K562 (cell line): ENCODE measurements around the gene IL23A. TPM values are rescaled to one million over a fixed set of nuclear protein-coding genes. Genes with fewer than 3 reads are reported as not detected.

Experiments used
- ATAC-seq: fragments of 200-7000 bp; cut with Tn5 transposase; 3 replicates; pipeline ENCODE4 v1.9.1; 2020; ENCODE audit warnings: moderate library complexity
- BruUV-seq: library from RNA; stranded (reverse); fragments of 400-500 nt; replicated peaks from 2 replicates; lab custom pipeline; 2021; lab: Mats Ljungman, UMichigan
- CTCF ChIA-PET: fragments of 300-600 bp; formaldehyde crosslinking; extraction: SDS; loops from one replicate; lab custom pipeline; 2021; ENCODE audit warnings: low intra/inter-chr PET ratio; lab: Yijun Ruan, JAX
- POLR2A ChIA-PET: fragments of 300-600, 350-650 bp; sonication (Branson Sonifier 250); formaldehyde crosslinking; extraction: SDS; loops from one replicate; lab custom pipeline; 2021; ENCODE audit warnings: antibody characterized with exemption, inconsistent platforms; lab: Yijun Ruan, JAX
- DNase-seq, 4 experiments: peaks; one replicate each; pipeline versions ENCODE4 v3.0.0 to v3.0.0-alpha.2; 2011 to 2018; ENCODE audit warnings: low spot score in 3 of 4, mixed read lengths in 3 of 4; ENCODE audit errors: extremely low read depth in 1 of 4
- FAIRE-seq: peaks from 2 replicates; lab custom pipeline; 2011; peaks lifted over from hg19 to GRCh38; lab: Jason Lieb, UNC
- H2AFZ ChIP-seq: 2 replicates; pipeline ENCODE4 v1.6.0; 2011; ENCODE audit warnings: low read depth, low read length, control low read depth, inconsistent platforms
- H3K27ac ChIP-seq: fragments of 200-600 bp; 3 replicates; pipeline ENCODE4 v1.8.0; 2011; ENCODE audit warnings: low read depth, mild to moderate bottlenecking, control low read depth, inconsistent platforms, low read length, moderate library complexity, mixed read lengths; ENCODE audit errors: extremely low read depth
- H3K27me3 ChIP-seq, 2 experiments: fragments of 300-600 bp in 1 of 2; 2 replicates in 1 of 2; 3 replicates in 1 of 2; pipeline versions ENCODE4 v1.6.0 to v1.8.0; 2011; ENCODE audit warnings: inconsistent platforms in 2 of 2, low read length in 2 of 2, mild to moderate bottlenecking in 1 of 2, mixed read lengths in 1 of 2, moderate library complexity in 1 of 2; ENCODE audit not compliant: control insufficient read depth in 2 of 2, insufficient read depth in 2 of 2
- H3K36me3 ChIP-seq: fragments of 300-600 bp; 3 replicates; pipeline ENCODE4 v1.8.0; 2011; ENCODE audit warnings: mild to moderate bottlenecking, low read length, inconsistent platforms; ENCODE audit not compliant: control insufficient read depth, insufficient read depth
- H3K4me1 ChIP-seq, 2 experiments: fragments of 200-600 bp in 1 of 2; replicated peaks in 1 of 2; 2 replicates in 1 of 2; 3 replicates in 1 of 2; pipeline versions ENCODE4 v1.5.1 to v1.8.0; 2011; ENCODE audit warnings: inconsistent platforms in 2 of 2, low read length in 2 of 2, mild to moderate bottlenecking in 1 of 2, mixed read lengths in 1 of 2, moderate library complexity in 1 of 2; ENCODE audit not compliant: control insufficient read depth in 2 of 2, insufficient read depth in 2 of 2
- H3K4me2 ChIP-seq: 2 replicates; pipeline ENCODE4 v1.6.1; 2011; ENCODE audit warnings: low read length, control low read depth, inconsistent platforms, mixed read lengths; ENCODE audit not compliant: insufficient read depth
- H3K4me3 ChIP-seq: fragments of 200-600 bp; sonication (generic), shearing (Covaris generic); 2 replicates; pipeline ENCODE4 v1.5.1; 2016; ENCODE audit warnings: control low read depth, inconsistent platforms
- H3K79me2 ChIP-seq: fragments of 200-600 bp; 3 replicates; pipeline ENCODE4 v1.8.0; 2011; ENCODE audit warnings: low read length, inconsistent platforms; ENCODE audit not compliant: control insufficient read depth, insufficient read depth
- H3K9ac ChIP-seq, 2 experiments: 2 replicates each; pipeline versions ENCODE4 v1.6.0 to v1.6.1; 2011; ENCODE audit warnings: low read depth in 2 of 2, low read length in 2 of 2, control low read depth in 1 of 2, inconsistent platforms in 1 of 2, mild to moderate bottlenecking in 1 of 2, mixed read lengths in 1 of 2; ENCODE audit not compliant: insufficient read depth in 1 of 2
- H3K9me1 ChIP-seq: one replicate; pipeline ENCODE4 v1.6.0; 2011; ENCODE audit warnings: inconsistent platforms, mild to moderate bottlenecking, low read length, moderate library complexity; ENCODE audit not compliant: control insufficient read depth, insufficient read depth
- H3K9me3 ChIP-seq: replicated peaks from 2 replicates; pipeline ENCODE4 v1.5.1; 2011; ENCODE audit warnings: low read depth, low read length, inconsistent platforms; ENCODE audit not compliant: control insufficient read depth, insufficient read depth
- H4K20me1 ChIP-seq: replicated peaks from 2 replicates; pipeline ENCODE4 v1.6.1; 2011; ENCODE audit warnings: low read length, inconsistent platforms, mixed read lengths; ENCODE audit not compliant: control insufficient read depth, insufficient read depth
- BACH1 ChIP-seq: fragments of 200-800 bp; sonication (Bioruptor generic); IDR thresholded peaks from 2 replicates; pipeline ENCODE4 v1.6.1; 2016; ENCODE audit warnings: missing genetic modification characterization, missing compliant biosample characterization
- MTF1 ChIP-seq: fragments of 250-450 bp; sonication (Bioruptor Pico); IDR thresholded peaks from 2 replicates; pipeline ENCODE4 v1.9.0; 2021; ENCODE audit warnings: moderate library complexity, mild to moderate bottlenecking, inconsistent platforms, borderline replicate concordance
- PHTF2 ChIP-seq: fragments of 250-450 bp; sonication (Bioruptor Pico); IDR thresholded peaks from 2 replicates; pipeline ENCODE4 v1.5.0; 2021; ENCODE audit warnings: mild to moderate bottlenecking
- SMAD2 ChIP-seq: fragments of 150-350 bp; IDR thresholded peaks from 2 replicates; pipeline ENCODE4 v1.6.1; 2014; ENCODE audit warnings: low read depth, mild to moderate bottlenecking, low read length
- SNRNP70 ChIP-seq: fragments of 200-400 bp; formaldehyde crosslinking; optimal IDR thresholded peaks from 2 replicates; pipeline ENCODE3; 2017; ENCODE audit warnings: low read depth, low read length
- TSC22D4 ChIP-seq: fragments of 450-650 bp; IDR thresholded peaks from 2 replicates; pipeline ENCODE4 v1.6.1; 2016; ENCODE audit warnings: missing genetic modification characterization, missing biosample characterization, control low read depth
- whole genome bisulfite sequencing: fragments of 100-300 bp; shearing (Covaris generic); methylation state at CpG from one replicate; pipeline ENCODE4 v1.1.6; 2016; ENCODE audit warnings: low coverage, mixed read lengths; ENCODE audit not compliant: insufficient coverage; ENCODE audit errors: missing lambda C conversion rate; 5-methylcytosine and 5-hydroxymethylcytosine counted together
- in situ Hi-C: fragments of 300-500 bp; cut with MboI; formaldehyde crosslinking; loops from 4 replicates; pipeline ENCODE4 v1.15.0; 2018; ENCODE audit warnings: inconsistent platforms, mixed read lengths
- intact Hi-C: fragments of 100-400 bp; cut with micrococcal nuclease; formaldehyde crosslinking; loops from 2 replicates; pipeline ENCODE4 v1.14.2; 2022
- polyA plus RNA-seq, 8 experiments: library from polyadenylated mRNA; depleted of rRNA in 4 of 8; stranded (reverse) in 5 of 8; unstranded in 3 of 8; fragments of >200 nt; fragmentation: Nextera tagmentation in 2 of 8; fragmentation: Illumina TruSeq in 1 of 8; extraction: Ambion mirVana in 2 of 8; extraction: Trizol in 1 of 8; gene quantifications; 2 replicates each; pipeline versions ENCODE4 v1.2.1 to v1.2.3, GENCODE V29; 2011 to 2014; ENCODE audit warnings: inconsistent platforms in 1 of 8, missing spikeins in 1 of 8
- total RNA-seq, 7 experiments: library from RNA; depleted of rRNA in 6 of 7; stranded (reverse); fragments of >200 nt in 6 of 7; fragmentation: Illumina TruSeq in 2 of 7; extraction: Trizol in 2 of 7; gene quantifications; 2 replicates each; pipeline versions ENCODE4 v1.2.1 to v1.2.3, GENCODE V29; 2011 to 2021; ENCODE audit warnings: low replicate concordance in 1 of 7
- TF ChIP-seq, protein P1 (sequence below): fragments of 450-650 bp; IDR thresholded peaks from 2 replicates; pipeline ENCODE4 v1.6.1; 2016
- TF ChIP-seq, protein P2 (sequence below): fragments of 450-650 bp; formaldehyde crosslinking; IDR thresholded peaks from 2 replicates; pipeline ENCODE4 v1.4.0; 2020; ENCODE audit warnings: mild to moderate bottlenecking, moderate library complexity
- TF ChIP-seq, protein P3 (sequence below): sonication (generic); formaldehyde crosslinking; IDR thresholded peaks from 2 replicates; pipeline ENCODE4 v1.8.0; 2023; ENCODE audit warnings: missing genetic modification reagents, mild to moderate bottlenecking, borderline replicate concordance
- TF ChIP-seq, protein P4 (sequence below): sonication (generic); formaldehyde crosslinking; IDR thresholded peaks from 2 replicates; pipeline ENCODE4 v1.8.1; 2023; ENCODE audit warnings: mild to moderate bottlenecking, missing genetic modification reagents

Gene IL23A
- total and polyA plus RNA-seq, 9 of the 15 experiments (the other 6 are each of a cell fraction or from before 2014, with no cell fraction given), result 4.4 to 37.2 (median 9.6) TPM

DNA sequence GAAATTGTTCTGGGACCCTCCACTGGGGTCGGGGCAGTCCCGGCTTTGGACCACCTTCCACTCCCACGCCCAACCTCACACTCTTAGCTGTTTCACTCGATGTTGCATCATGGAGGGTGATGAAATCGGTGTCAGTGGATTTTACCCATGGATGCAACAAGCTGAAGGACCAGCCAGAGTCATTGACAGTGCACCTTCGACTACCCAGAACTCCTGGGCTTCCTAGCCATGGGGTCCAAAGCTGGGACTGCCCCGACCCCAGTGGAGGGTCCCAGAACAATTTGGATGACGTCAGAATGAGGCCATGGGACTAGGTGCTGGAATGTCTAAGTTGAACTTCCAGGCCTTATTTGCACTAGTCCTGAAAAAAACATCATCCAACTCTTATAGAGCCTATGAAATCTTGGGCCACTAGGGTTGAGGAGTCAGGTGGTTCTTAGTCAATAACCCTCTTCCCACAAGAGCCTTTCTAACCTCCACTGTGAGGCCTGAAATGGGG is 882 bp upstream of the IL23A start (continued):
- TF ChIP-seq, protein P1, sequence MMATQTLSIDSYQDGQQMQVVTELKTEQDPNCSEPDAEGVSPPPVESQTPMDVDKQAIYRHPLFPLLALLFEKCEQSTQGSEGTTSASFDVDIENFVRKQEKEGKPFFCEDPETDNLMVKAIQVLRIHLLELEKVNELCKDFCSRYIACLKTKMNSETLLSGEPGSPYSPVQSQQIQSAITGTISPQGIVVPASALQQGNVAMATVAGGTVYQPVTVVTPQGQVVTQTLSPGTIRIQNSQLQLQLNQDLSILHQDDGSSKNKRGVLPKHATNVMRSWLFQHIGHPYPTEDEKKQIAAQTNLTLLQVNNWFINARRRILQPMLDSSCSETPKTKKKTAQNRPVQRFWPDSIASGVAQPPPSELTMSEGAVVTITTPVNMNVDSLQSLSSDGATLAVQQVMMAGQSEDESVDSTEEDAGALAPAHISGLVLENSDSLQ, result no peak
- TF ChIP-seq TSC22D4 (no peak), SNRNP70 (no peak), MTF1 (CRISPR knock-in tag) (no peak)
- TF ChIP-seq, protein P2, sequence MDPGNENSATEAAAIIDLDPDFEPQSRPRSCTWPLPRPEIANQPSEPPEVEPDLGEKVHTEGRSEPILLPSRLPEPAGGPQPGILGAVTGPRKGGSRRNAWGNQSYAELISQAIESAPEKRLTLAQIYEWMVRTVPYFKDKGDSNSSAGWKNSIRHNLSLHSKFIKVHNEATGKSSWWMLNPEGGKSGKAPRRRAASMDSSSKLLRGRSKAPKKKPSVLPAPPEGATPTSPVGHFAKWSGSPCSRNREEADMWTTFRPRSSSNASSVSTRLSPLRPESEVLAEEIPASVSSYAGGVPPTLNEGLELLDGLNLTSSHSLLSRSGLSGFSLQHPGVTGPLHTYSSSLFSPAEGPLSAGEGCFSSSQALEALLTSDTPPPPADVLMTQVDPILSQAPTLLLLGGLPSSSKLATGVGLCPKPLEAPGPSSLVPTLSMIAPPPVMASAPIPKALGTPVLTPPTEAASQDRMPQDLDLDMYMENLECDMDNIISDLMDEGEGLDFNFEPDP (CRISPR knock-in tag), result no peak

DNA sequence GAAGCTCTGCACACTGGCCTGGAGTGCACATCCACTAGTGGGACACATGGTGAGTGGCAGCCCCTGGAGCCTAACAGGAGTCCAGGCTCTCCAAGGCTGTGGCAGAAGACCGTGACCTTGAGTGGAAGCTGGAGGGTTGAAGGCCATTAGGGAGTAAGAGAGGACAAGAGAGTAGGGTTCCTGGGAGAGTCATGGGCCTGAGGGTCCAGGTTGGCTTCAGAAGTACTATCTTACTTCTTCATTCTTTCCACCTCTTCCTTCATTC is 406 bp downstream of the IL23A start:
- DNase-seq, result no peak
- H3K4me3 ChIP-seq, result no peak overlapping the region
- ATAC-seq, result no peak
- peaks cover 29% of the 10 kb centered on the region; the same call in 2 of the 3 replicates for H3K36me3 ChIP-seq
- peak overlapping the region; percentile 33; the same call in 2 of the 3 replicates for H3K27ac ChIP-seq
- ChIA-PET POLR2A (interaction anchor here (1.6 to 19.0 kb wide), 3 partner anchors 13 to 23 kb away, joined by 4 to 274 read pairs (median 17); partner anchors contain the start of genes APOF, CNPY2 and STAT2), CTCF (no interaction called here)
- H2AFZ ChIP-seq, result no peak overlapping the region
- no TSS peak for BruUV-seq
- no peak for FAIRE-seq
- H4K20me1 ChIP-seq, result no peaks in the 10 kb centered on the region
- H3K27me3 ChIP-seq, result no peaks in the 10 kb centered on the region
- peaks cover 3% of the 10 kb centered on the region for H3K9me1 ChIP-seq
- in situ Hi-C loops (no loop called here), intact Hi-C loops (no loop called here)
- 100% methylated on average over 1 of the region's 1 CpG for WGBS
- H3K4me2 ChIP-seq, result no peak overlapping the region; the same call in 1 of the 2 replicates
- no peaks in the 10 kb centered on the region for H3K9me3 ChIP-seq
- peak overlapping the region in 1 of 2 experiments; percentile 56; a peak in 2 of 4 replicates for H3K9ac ChIP-seq
- peaks cover 17 to 44% of the 10 kb centered on the region in 2 experiments for H3K4me1 ChIP-seq
- peaks cover 13% of the 10 kb centered on the region for H3K79me2 ChIP-seq
- TF ChIP-seq, protein P3, sequence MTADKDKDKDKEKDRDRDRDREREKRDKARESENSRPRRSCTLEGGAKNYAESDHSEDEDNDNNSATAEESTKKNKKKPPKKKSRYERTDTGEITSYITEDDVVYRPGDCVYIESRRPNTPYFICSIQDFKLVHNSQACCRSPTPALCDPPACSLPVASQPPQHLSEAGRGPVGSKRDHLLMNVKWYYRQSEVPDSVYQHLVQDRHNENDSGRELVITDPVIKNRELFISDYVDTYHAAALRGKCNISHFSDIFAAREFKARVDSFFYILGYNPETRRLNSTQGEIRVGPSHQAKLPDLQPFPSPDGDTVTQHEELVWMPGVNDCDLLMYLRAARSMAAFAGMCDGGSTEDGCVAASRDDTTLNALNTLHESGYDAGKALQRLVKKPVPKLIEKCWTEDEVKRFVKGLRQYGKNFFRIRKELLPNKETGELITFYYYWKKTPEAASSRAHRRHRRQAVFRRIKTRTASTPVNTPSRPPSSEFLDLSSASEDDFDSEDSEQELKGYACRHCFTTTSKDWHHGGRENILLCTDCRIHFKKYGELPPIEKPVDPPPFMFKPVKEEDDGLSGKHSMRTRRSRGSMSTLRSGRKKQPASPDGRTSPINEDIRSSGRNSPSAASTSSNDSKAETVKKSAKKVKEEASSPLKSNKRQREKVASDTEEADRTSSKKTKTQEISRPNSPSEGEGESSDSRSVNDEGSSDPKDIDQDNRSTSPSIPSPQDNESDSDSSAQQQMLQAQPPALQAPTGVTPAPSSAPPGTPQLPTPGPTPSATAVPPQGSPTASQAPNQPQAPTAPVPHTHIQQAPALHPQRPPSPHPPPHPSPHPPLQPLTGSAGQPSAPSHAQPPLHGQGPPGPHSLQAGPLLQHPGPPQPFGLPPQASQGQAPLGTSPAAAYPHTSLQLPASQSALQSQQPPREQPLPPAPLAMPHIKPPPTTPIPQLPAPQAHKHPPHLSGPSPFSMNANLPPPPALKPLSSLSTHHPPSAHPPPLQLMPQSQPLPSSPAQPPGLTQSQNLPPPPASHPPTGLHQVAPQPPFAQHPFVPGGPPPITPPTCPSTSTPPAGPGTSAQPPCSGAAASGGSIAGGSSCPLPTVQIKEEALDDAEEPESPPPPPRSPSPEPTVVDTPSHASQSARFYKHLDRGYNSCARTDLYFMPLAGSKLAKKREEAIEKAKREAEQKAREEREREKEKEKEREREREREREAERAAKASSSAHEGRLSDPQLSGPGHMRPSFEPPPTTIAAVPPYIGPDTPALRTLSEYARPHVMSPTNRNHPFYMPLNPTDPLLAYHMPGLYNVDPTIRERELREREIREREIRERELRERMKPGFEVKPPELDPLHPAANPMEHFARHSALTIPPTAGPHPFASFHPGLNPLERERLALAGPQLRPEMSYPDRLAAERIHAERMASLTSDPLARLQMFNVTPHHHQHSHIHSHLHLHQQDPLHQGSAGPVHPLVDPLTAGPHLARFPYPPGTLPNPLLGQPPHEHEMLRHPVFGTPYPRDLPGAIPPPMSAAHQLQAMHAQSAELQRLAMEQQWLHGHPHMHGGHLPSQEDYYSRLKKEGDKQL (CRISPR knock-in tag), result no peak
- TF ChIP-seq, protein P4, sequence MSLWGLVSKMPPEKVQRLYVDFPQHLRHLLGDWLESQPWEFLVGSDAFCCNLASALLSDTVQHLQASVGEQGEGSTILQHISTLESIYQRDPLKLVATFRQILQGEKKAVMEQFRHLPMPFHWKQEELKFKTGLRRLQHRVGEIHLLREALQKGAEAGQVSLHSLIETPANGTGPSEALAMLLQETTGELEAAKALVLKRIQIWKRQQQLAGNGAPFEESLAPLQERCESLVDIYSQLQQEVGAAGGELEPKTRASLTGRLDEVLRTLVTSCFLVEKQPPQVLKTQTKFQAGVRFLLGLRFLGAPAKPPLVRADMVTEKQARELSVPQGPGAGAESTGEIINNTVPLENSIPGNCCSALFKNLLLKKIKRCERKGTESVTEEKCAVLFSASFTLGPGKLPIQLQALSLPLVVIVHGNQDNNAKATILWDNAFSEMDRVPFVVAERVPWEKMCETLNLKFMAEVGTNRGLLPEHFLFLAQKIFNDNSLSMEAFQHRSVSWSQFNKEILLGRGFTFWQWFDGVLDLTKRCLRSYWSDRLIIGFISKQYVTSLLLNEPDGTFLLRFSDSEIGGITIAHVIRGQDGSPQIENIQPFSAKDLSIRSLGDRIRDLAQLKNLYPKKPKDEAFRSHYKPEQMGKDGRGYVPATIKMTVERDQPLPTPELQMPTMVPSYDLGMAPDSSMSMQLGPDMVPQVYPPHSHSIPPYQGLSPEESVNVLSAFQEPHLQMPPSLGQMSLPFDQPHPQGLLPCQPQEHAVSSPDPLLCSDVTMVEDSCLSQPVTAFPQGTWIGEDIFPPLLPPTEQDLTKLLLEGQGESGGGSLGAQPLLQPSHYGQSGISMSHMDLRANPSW (CRISPR knock-in tag), result no peak
- TF ChIP-seq SMAD2 (no peak), PHTF2 (CRISPR knock-in tag) (no peak), BACH1 (no peak)
